DND-41 (cell line): ENCODE measurements around the gene RPL6.
"Not testable (repeated sequence)": the region's sequence is repeated elsewhere in the genome, so short reads cannot be mapped to it uniquely, and the experiment has no call there.

Source experiments
- ATAC-seq: fragments of 200-7000 bp; cut with Tn5 transposase; 3 replicates; pipeline ENCODE4 v1.9.1; 2021; ENCODE audit warnings: low read depth; ENCODE audit not compliant: insufficient read depth
- DNase-seq: peaks from one replicate; pipeline ENCODE4 v3.0.0-alpha.2; 2020
- H2AFZ ChIP-seq: 2 replicates; pipeline ENCODE4 v1.6.0; 2012; ENCODE audit warnings: low read depth, low read length
- H3K27ac ChIP-seq: 2 replicates; pipeline ENCODE4 v1.5.1; 2012; ENCODE audit warnings: low read length, inconsistent platforms
- H3K27me3 ChIP-seq: fragments of 200-600 bp; sonication (generic); 2 replicates; pipeline ENCODE4 v1.6.0; 2012; ENCODE audit warnings: low read length, mild to moderate bottlenecking, inconsistent platforms; ENCODE audit not compliant: insufficient read depth, poor library complexity
- H3K36me3 ChIP-seq: 2 replicates; pipeline ENCODE4 v1.5.1; 2012; ENCODE audit warnings: low read length, inconsistent platforms; ENCODE audit not compliant: insufficient read depth
- H3K4me1 ChIP-seq: 2 replicates; pipeline ENCODE4 v1.5.1; 2012; ENCODE audit warnings: mild to moderate bottlenecking, low read length; ENCODE audit not compliant: insufficient read depth
- H3K4me2 ChIP-seq: 2 replicates; pipeline ENCODE4 v1.6.0; 2012; ENCODE audit warnings: mild to moderate bottlenecking, moderate library complexity, low read length, inconsistent platforms; ENCODE audit not compliant: insufficient read depth
- H3K4me3 ChIP-seq, 2 experiments: fragments of 200-600 bp in 1 of 2; shearing (Covaris generic) in 1 of 2; 2 replicates each; pipeline ENCODE4 v1.5.1; 2012 to 2016; ENCODE audit warnings: inconsistent platforms in 2 of 2, low read length in 2 of 2, mild to moderate bottlenecking in 2 of 2, low read depth in 1 of 2, moderate library complexity in 1 of 2
- H3K79me2 ChIP-seq: 2 replicates; pipeline ENCODE4 v1.6.0; 2012; ENCODE audit warnings: low read length, inconsistent platforms; ENCODE audit not compliant: insufficient read depth
- H3K9ac ChIP-seq: 2 replicates; pipeline ENCODE4 v1.6.0; 2012; ENCODE audit warnings: low read depth, mild to moderate bottlenecking, inconsistent platforms, low read length, moderate library complexity
- H3K9me3 ChIP-seq: 2 replicates; pipeline ENCODE4 v1.5.1; 2012; ENCODE audit warnings: low read length, moderate library complexity, mild to moderate bottlenecking, inconsistent platforms; ENCODE audit not compliant: insufficient read depth, severe bottlenecking
- H4K20me1 ChIP-seq: 2 replicates; pipeline ENCODE4 v1.6.0; 2012; ENCODE audit warnings: low read length; ENCODE audit not compliant: insufficient read depth
- CTCF ChIP-seq: IDR thresholded peaks from 2 replicates; pipeline ENCODE4 v1.5.1; 2012; ENCODE audit warnings: borderline replicate concordance, low read length, moderate library complexity, mild to moderate bottlenecking; ENCODE audit not compliant: poor library complexity, severe bottlenecking; ENCODE audit errors: extremely low read depth
- EZH2 ChIP-seq: IDR thresholded peaks from 3 replicates; pipeline ENCODE4 v1.6.1; 2012; ENCODE audit warnings: borderline replicate concordance, low read depth, mild to moderate bottlenecking, moderate library complexity, low read length, inconsistent platforms; ENCODE audit not compliant: severe bottlenecking

Gene RPL6

DNA sequence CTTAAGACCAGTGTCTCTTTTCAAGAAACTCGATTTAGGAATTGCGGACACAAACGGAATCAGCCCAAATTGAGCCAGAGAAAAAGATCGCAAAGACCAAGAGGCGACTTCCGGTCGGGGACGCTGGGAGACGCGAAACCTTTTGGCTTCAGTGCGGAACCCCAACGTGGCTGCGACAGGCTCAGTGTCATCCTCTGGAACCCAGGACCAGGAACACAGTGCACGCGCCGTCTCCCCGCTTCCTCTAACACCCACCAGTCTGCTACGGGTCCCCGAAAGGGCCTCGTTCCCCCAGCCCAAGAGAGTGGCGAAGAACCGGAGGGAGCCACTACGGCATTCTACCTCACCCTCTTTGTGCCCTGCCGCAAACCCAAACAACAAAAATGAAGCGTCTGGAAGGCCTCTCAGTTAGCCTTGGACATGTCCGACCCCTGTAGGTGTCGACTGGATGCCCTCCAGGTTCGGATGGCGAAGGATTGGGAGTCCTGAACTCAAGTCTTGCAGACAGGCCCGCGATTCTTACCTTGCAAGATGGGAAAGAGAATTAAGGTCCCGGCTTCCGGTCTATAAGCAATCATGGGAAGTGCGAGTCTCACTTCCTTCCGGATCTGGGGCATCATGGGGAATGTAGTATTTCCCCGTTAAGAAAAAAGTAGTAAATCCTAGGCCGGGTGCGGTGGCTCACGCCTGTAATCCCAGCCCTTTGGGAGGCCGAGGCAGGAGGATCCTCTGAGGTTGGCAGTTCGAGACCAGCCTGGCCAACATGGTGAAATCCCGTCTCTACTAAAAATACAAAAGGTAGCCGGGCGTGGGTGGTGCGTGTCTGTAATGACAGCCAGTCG is at the start of gene RPL6:
TSS of gene RPL6 (minus strand) at position 542 of the 842 bp plus-strand sequence. CDS start 949 bp downstream, outside the sequence.
- Histone ChIP-seq H3K9ac (peak within 1 kb of the TSS; percentile 82), H3K27me3 (no peaks in the 10 kb centered on the region), H2AFZ (peak within 1 kb of the TSS; percentile 96), H4K20me1 (peaks cover 33% of the 10 kb centered on the region), H3K4me3 (peak within 1 kb of the TSS; percentile 91 to 92), H3K27ac (peak within 1 kb of the TSS; percentile 99), H3K4me2 (peak within 1 kb of the TSS; percentile 81), H3K4me1 (peaks cover 37% of the 10 kb centered on the region), H3K79me2 (peaks cover 27% of the 10 kb centered on the region), H3K9me3 (no peaks in the 10 kb centered on the region), H3K36me3 (peaks cover 50% of the 10 kb centered on the region)
- ATAC-seq (peak; percentile 93), DNase-seq (peak; percentile 88)
- TF ChIP-seq CTCF: no peak
- TF ChIP-seq EZH2: no peak

GRCh38 chr12:112458751-112459150 is 49.3 kb upstream of the RPL6 start:
- no peaks in the 10 kb centered on the region for H3K79me2 ChIP-seq
- H4K20me1 ChIP-seq: peaks cover 3% of the 10 kb centered on the region; the same call in 1 of the 2 replicates
- no peak overlapping the region for H3K27ac ChIP-seq
- no peak overlapping the region for H3K4me3 ChIP-seq
- H3K9ac ChIP-seq: no peak overlapping the region
- H3K4me2 ChIP-seq: no peak overlapping the region
- ATAC-seq: no peak
- no peaks in the 10 kb centered on the region for H3K27me3 ChIP-seq
- H3K9me3 ChIP-seq: no peaks in the 10 kb centered on the region
- no peaks in the 10 kb centered on the region for H3K4me1 ChIP-seq
- DNase-seq: no peak
- H2AFZ ChIP-seq: no peak overlapping the region
- H3K36me3 ChIP-seq: peaks cover 61% of the 10 kb centered on the region
- TF ChIP-seq CTCF (no peak), EZH2 (no peak)

- Histone ChIP-seq H2AFZ (no peak overlapping the region), H3K79me2 (no peaks in the 10 kb centered on the region), H3K4me1 (no peaks in the 10 kb centered on the region), H3K4me3 (no peak overlapping the region), H3K9ac (no peak overlapping the region), H3K9me3 (no peaks in the 10 kb centered on the region), H3K27ac (no peak overlapping the region), H3K36me3 (peaks cover 66% of the 10 kb centered on the region), H3K27me3 (no peaks in the 10 kb centered on the region), H3K4me2 (no peak overlapping the region), H4K20me1 (peaks cover 3% of the 10 kb centered on the region; the same call in 1 of the 2 replicates)
- TF ChIP-seq EZH2 (no peak), CTCF (no peak)
- DNase-seq (no peak), ATAC-seq (no peak)
Observed at GRCh38 chr12:112458330-112458729, 48.9 kb upstream of the RPL6 start.

DNA sequence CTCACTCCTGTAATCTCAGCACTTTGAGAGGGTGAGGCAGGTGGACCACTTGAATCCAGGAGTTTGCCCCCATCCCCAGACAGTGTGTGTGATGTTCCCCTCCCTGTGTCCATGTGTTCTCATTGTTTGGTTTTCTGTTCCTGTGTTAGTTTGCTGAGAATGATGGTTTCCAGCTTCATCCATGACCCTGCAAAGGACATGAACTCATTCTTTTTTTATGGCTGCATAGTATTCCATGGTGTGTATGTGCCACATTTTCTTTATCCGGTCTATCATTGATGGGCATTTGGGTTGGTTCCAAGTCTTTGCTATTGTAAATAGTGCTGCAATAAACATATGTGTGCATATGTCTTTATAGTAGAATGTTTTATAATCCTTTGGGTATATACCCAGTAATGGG is 47.7 kb upstream of the RPL6 start:
- not testable (repeated sequence) for H3K27me3 ChIP-seq, H3K9me3 ChIP-seq, H3K9ac ChIP-seq, ATAC-seq, H3K4me1 ChIP-seq, H4K20me1 ChIP-seq, H2AFZ ChIP-seq, H3K79me2 ChIP-seq, H3K27ac ChIP-seq, DNase-seq, H3K4me3 ChIP-seq, H3K4me2 ChIP-seq
- H3K36me3 ChIP-seq: peaks cover 74% of the 10 kb centered on the region
